Karpas-422 (cell line): Measurements from ENCODE around the gene OTX1. TPM values are rescaled to one million over a fixed set of nuclear protein-coding genes. Genes with fewer than 3 reads are reported as not detected.
A peak's percentile ranks its signal among the peaks of the same experiment; 100 is the strongest.

Experiments
- DNase-seq: peaks from one replicate; pipeline ENCODE4 v3.0.0-alpha.2; 2015
- H2AFZ ChIP-seq: fragments of 200-600 bp; sonication (generic); 2 replicates; pipeline ENCODE4 v1.6.1; 2014; ENCODE audit warnings: antibody characterized with exemption, low read length, mixed read lengths
- H3K27ac ChIP-seq: fragments of 200-600 bp; sonication (generic); 2 replicates; pipeline ENCODE4 v1.5.1; 2014; ENCODE audit warnings: mild to moderate bottlenecking, low read length, moderate library complexity
- H3K27me3 ChIP-seq: fragments of 200-600 bp; sonication (generic); 2 replicates; pipeline ENCODE4 v1.6.1; 2014; ENCODE audit warnings: low read length, mixed read lengths
- H3K36me3 ChIP-seq: fragments of 200-600 bp; sonication (generic); 2 replicates; pipeline ENCODE4 v1.6.1; 2014; ENCODE audit warnings: low read length, mixed read lengths; ENCODE audit not compliant: insufficient read depth
- H3K4me1 ChIP-seq: fragments of 200-600 bp; sonication (generic); 2 replicates; pipeline ENCODE4 v1.6.1; 2014; ENCODE audit warnings: mild to moderate bottlenecking, low read length, mixed read lengths
- H3K4me2 ChIP-seq: fragments of 200-600 bp; sonication (generic); 2 replicates; pipeline ENCODE4 v1.6.1; 2014; ENCODE audit warnings: low read length, low read depth, mild to moderate bottlenecking; ENCODE audit not compliant: poor library complexity, severe bottlenecking
- H3K4me3 ChIP-seq: fragments of 200-600 bp; sonication (generic); 2 replicates; pipeline ENCODE4 v1.5.1; 2014; ENCODE audit warnings: mild to moderate bottlenecking, antibody characterized with exemption, low read length, mixed read lengths
- H3K79me2 ChIP-seq: fragments of 200-600 bp; sonication (generic); 2 replicates; pipeline ENCODE4 v1.6.1; 2014; ENCODE audit warnings: mild to moderate bottlenecking, low read length, mixed read lengths
- H3K9ac ChIP-seq: fragments of 200-600 bp; sonication (generic); 2 replicates; pipeline ENCODE4 v1.6.0; 2014; ENCODE audit warnings: low read length
- H3K9me2 ChIP-seq: fragments of 200-600 bp; sonication (generic), shearing (Covaris generic); replicated peaks from 2 replicates; pipeline ENCODE4 v1.6.0; 2014; ENCODE audit warnings: mild to moderate bottlenecking, low read length, moderate library complexity; ENCODE audit not compliant: insufficient read depth
- H3K9me3 ChIP-seq: fragments of 300-700, 200-600 bp; sonication (generic); 2 replicates; pipeline ENCODE4 v1.6.1; 2014; ENCODE audit warnings: low read length, mixed read lengths
- H4K20me1 ChIP-seq: fragments of 200-600 bp; sonication (generic); 2 replicates; pipeline ENCODE4 v1.6.1; 2014; ENCODE audit warnings: mild to moderate bottlenecking, antibody characterized with exemption, low read length, low read depth; ENCODE audit not compliant: insufficient read depth
- total RNA-seq: library from RNA; depleted of rRNA; stranded (reverse); fragments of >200 nt; shearing (Covaris generic); gene quantifications from 2 replicates; pipeline ENCODE4 v1.2.3, GENCODE V29; 2014; ENCODE audit warnings: low replicate concordance

Gene OTX1
- total RNA-seq, 1 experiment from 2014 or later: 6.4 TPM

- H3K27ac ChIP-seq: no peak overlapping the region
- H3K4me3 ChIP-seq: no peak overlapping the region
- H3K9ac ChIP-seq: no peak overlapping the region
- no peaks in the 10 kb centered on the region for H3K27me3 ChIP-seq
- H3K79me2 ChIP-seq: peaks cover 14% of the 10 kb centered on the region
- no peak overlapping the region for H3K4me2 ChIP-seq
- peaks cover 23% of the 10 kb centered on the region for H3K4me1 ChIP-seq
- H3K36me3 ChIP-seq: no peaks in the 10 kb centered on the region
- no peak for DNase-seq
- H3K9me2 ChIP-seq: no peaks in the 10 kb centered on the region
- no peaks in the 10 kb centered on the region for H4K20me1 ChIP-seq
- H3K9me3 ChIP-seq: no peaks in the 10 kb centered on the region
- H2AFZ ChIP-seq: no peak overlapping the region
These were observed 2.1 kb upstream of the OTX1 start for GRCh38 chr2:63048367-63049171.

DNA sequence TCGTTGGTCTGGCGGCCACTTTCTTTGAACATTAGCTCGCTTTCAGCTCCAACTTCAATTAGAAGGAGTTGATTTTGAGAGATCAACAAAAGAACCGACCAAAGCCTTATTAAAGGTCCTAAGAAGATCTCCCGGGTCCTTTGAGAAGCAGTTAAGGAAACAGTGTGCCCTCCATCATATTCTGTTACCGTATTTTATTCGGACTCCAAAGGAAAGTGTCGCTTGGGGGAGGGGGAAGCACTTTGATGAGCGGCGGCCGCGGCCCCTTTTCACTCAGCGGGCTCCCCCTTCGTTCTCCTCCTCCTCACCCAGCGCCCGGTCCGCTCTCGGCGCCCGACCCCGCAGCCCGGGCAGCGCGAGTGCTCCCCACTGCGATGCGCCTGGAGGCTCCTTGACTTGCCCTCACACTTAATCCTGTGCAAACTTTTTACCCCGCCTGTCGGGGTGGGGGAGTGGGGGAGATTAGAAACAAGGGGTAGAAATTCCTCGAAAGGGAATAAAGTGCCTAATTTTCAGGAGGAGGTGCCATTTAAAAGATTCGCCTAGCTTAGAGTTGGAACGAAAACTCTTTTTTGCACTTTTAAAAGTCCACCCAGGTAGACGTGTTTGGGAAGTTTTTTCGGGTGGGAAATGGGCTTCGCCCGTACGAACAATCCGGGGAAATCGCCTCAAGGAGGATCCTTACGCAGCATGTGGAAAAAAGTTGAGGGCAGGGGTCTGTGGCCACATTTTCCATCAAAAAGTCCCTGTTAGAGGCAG is 1.2 kb upstream of the OTX1 start:
- Histone ChIP-seq H3K9me3 (no peaks in the 10 kb centered on the region), H3K27ac (0 out of 2 replicates have a peak overlapping the region, but pooled peaks have one; percentile 39), H3K9ac (peak overlapping the region; percentile 81), H3K9me2 (no peaks in the 10 kb centered on the region), H3K4me2 (peak overlapping the region; percentile 96), H4K20me1 (no peaks in the 10 kb centered on the region), H3K4me3 (peak overlapping the region; percentile 75), H2AFZ (peak overlapping the region; percentile 22; the same call in 1 of the 2 replicates), H3K27me3 (no peaks in the 10 kb centered on the region), H3K4me1 (peaks cover 17% of the 10 kb centered on the region), H3K79me2 (peaks cover 14% of the 10 kb centered on the region), H3K36me3 (no peaks in the 10 kb centered on the region)
- DNase-seq: no peak

DNA sequence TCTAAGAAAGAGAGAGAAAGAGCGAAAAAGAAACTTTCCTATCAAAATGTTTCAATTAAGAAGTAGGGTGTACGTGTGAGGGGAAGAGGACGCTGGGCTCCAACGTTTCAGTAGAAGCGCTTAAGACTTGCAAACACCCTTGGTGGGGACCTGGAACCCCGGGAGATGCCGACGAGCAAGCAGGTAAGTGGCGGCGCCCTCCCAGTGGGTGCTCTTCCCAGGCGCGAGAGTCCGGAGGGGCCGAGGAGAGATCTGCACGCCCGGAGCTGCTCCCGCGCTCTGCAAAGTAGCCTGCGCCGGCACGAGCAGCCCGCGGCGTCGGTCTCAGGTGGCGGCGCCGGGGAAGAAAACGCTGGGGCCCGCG is 678 bp upstream of the OTX1 start:
- Histone ChIP-seq H3K27me3 (no peaks in the 10 kb centered on the region), H3K9me3 (no peaks in the 10 kb centered on the region), H3K9ac (peak overlapping the region; percentile 81), H3K4me2 (peak overlapping the region; percentile 96), H3K9me2 (no peaks in the 10 kb centered on the region), H3K36me3 (no peaks in the 10 kb centered on the region), H3K79me2 (peaks cover 14% of the 10 kb centered on the region), H4K20me1 (no peaks in the 10 kb centered on the region), H3K4me1 (peaks cover 17% of the 10 kb centered on the region), H2AFZ (peak overlapping the region; percentile 22; the same call in 1 of the 2 replicates), H3K4me3 (peak overlapping the region; percentile 75), H3K27ac (peak overlapping the region; percentile 39; the same call in 1 of the 2 replicates)
- no peak for DNase-seq

DNA sequence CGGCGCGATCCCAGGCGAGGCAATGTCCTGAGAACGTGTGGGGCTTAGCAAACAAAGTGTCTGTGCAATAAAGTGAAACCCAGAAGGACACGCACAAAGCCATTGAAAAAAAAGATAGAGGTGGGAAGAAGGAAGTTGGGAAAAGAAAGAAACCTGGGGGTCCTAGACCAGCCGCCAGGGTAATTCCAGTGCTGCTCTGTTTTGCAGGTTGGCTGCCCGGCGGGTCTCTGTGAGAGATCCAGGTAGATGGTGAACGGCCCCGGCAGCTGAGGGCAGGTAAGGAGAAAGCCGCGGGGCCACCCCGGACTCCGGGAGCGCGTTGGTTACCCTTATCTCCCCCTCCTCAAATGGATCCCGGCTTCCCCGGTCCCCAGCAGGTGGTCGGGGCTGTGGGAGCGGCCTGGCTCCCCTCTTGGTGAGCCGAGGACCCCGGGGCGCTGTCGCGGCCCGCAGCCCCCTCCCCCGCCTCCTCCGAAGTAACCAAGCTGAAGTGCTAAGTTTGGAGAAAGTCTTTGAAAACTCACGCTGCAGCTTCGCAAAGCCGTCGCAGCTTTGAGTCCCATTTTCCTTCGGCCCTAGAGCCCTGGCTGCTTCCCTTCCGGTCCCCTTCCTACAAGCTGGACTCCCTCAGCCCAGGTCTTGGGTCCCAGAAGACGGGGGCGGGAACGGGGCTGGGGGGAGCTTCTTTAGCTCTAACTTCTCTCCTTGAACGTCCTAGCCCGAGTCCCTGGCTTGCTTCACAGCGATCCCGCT is 588 bp downstream of the OTX1 start:
- H3K9me3 ChIP-seq: no peaks in the 10 kb centered on the region
- no peaks in the 10 kb centered on the region for H4K20me1 ChIP-seq
- no peaks in the 10 kb centered on the region for H3K9me2 ChIP-seq

DNA sequence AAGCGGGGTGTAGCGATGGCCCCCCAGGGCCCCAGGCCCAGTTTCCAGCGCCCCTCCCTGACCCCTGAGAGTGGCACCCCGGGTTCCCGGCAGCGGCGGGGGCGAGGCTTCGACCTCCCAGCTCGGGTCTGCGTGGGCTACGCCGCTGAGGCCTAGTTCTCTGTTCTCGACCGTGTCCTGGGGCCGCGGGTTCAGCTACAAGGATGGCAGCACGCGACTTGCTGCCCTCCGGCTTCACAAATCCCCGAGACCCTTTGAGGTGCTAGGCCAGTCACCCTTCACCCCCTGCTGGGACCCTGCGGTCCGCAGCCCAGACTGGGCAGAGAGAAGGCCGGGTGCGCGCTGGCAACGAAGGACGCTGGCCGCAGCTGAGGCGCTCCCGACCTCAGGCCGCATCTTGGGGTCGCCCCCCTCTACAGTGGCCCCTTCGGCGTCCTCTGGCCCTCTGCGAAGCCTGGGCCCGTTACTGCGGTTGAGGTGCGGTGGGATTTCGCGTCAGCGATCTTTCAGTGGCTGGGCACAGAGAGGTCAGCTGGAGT is 1.2 kb downstream of the OTX1 start:
- H3K4me2 ChIP-seq: peak overlapping the region; percentile 80
- no peak overlapping the region for H2AFZ ChIP-seq
- H3K4me1 ChIP-seq: peaks cover 17% of the 10 kb centered on the region
- H3K4me3 ChIP-seq: peak overlapping the region; percentile 81
- peaks cover 14% of the 10 kb centered on the region for H3K79me2 ChIP-seq
- no peaks in the 10 kb centered on the region for H3K27me3 ChIP-seq
- H3K27ac ChIP-seq: no peak overlapping the region
- DNase-seq: no peak
- H3K36me3 ChIP-seq: 0 out of 2 replicates have a peak, but pooled peaks cover 4% of the 10 kb centered on the region
- peak overlapping the region; percentile 76 for H3K9ac ChIP-seq
- no peaks in the 10 kb centered on the region for H4K20me1 ChIP-seq
- no peaks in the 10 kb centered on the region for H3K9me2 ChIP-seq
- H3K9me3 ChIP-seq: no peaks in the 10 kb centered on the region

More for the DNA sequence above, 588 bp downstream of the OTX1 start:
- Histone ChIP-seq H3K4me1 (peaks cover 17% of the 10 kb centered on the region), H3K9ac (peak overlapping the region; percentile 76), H3K4me3 (peak overlapping the region; percentile 81), H3K27ac (0 out of 2 replicates have a peak overlapping the region, but pooled peaks have one; percentile 17), H2AFZ (peak overlapping the region; percentile 91), H3K79me2 (peaks cover 14% of the 10 kb centered on the region), H3K4me2 (peak overlapping the region; percentile 80), H3K27me3 (no peaks in the 10 kb centered on the region), H3K36me3 (no peaks in the 10 kb centered on the region)
- no peak for DNase-seq

DNA sequence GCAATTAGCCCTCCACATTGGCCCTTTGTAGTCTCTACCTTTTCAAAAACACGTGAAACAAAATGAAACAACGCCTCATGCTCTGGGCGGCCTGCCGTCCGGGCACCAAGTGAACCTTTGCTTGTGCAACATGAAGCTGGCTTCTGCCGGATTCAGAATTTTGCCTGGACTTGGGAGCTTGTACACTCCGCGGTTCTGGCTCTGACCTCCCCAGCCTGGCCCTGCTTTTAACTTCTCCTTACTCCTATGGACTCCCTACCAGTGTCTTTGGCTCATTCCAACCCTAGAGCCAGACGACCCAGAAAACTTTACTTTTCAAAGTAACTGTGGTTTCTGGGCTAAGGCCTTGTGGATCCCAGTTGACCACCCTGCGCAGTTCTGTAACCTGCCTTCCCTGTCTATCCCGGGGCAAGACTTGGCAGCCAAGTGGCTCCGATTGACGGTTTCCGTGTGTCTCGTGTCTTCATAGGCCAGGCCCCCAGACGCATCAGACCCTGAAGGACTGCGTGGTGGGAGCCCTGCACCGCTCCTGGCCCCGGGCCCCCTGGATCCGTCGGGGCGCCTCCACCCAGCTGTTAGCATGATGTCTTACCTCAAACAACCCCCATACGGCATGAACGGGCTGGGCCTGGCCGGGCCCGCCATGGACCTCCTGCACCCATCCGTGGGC is 1.9 kb downstream of the OTX1 start:
- H3K9me2 ChIP-seq: no peaks in the 10 kb centered on the region
- 0 out of 2 replicates have a peak, but pooled peaks cover 4% of the 10 kb centered on the region for H3K36me3 ChIP-seq
- H3K27ac ChIP-seq: no peak overlapping the region
- DNase-seq: no peak
- no peak overlapping the region for H2AFZ ChIP-seq
- no peaks in the 10 kb centered on the region for H3K9me3 ChIP-seq
- H3K79me2 ChIP-seq: peaks cover 14% of the 10 kb centered on the region
- peaks cover 22% of the 10 kb centered on the region for H3K4me1 ChIP-seq
- H4K20me1 ChIP-seq: no peaks in the 10 kb centered on the region
- H3K4me3 ChIP-seq: no peak overlapping the region
- H3K4me2 ChIP-seq: no peak overlapping the region
- H3K27me3 ChIP-seq: no peaks in the 10 kb centered on the region
- no peak overlapping the region for H3K9ac ChIP-seq

- DNase-seq: no peak
- Histone ChIP-seq H3K4me1 (peaks cover 23% of the 10 kb centered on the region), H3K27ac (no peak overlapping the region), H3K9me3 (no peaks in the 10 kb centered on the region), H3K79me2 (peaks cover 14% of the 10 kb centered on the region), H2AFZ (no peak overlapping the region), H3K9ac (no peak overlapping the region), H3K27me3 (no peaks in the 10 kb centered on the region), H4K20me1 (no peaks in the 10 kb centered on the region), H3K4me3 (no peak overlapping the region), H3K4me2 (no peak overlapping the region), H3K36me3 (0 out of 2 replicates have a peak, but pooled peaks cover 4% of the 10 kb centered on the region), H3K9me2 (no peaks in the 10 kb centered on the region)
These were observed 2.7 kb downstream of the OTX1 start for GRCh38 chr2:63053081-63053888.
